HG03280 (cell line): ENCODE data around the gene PARD3B.

Source experiments
- ATAC-seq: cut with Tn5 transposase; IDR thresholded peaks from one replicate; pipeline ENCODE4 v1.9.1; 2021; ENCODE audit warnings: mild to moderate bottlenecking, moderate library complexity; ENCODE audit not compliant: unreplicated experiment

Gene PARD3B

GRCh38 chr2:204654669-204655068 is 109.4 kb downstream of the PARD3B start:
- ATAC-seq, result no peak

DNA sequence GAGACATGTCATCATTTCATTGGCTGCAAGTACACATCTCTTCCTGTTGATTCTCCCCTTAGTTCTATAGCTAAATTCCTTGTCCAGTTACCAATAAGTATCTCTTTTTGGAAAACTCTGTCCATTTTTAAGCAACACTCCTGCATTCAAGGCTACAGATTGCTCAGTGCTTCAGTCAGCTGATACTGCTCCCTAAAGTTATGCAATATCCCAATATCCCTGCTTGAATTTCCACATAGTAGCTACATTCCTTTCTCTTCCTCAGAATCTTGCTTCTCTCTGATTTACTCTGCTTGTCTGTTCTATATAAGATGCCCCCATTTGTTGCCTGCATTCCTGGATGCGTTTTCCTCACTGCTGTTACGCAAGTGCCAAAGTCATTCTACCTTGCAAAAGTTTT is 109.8 kb downstream of the PARD3B start:
- ATAC-seq, result no peak

DNA sequence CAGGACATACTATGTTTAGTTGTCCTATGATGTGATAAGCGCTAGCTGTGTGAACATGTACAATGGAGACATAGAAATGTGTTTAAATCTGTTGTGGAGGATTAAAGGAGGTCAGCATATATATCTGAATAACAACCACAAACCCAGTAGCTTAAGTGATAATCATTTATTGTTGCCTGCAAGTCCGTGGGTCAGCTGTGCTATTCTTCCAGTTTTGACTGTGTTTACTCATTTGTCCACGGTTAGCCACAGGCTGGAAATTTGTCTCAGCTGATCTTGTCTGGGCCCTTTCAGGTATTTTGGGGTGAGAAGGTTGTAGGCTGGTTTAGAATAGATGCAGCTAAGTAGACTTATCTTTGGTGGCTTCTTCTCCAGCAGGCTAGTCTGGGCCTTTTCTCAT is 110.4 kb downstream of the PARD3B start:
- no peak for ATAC-seq

GRCh38 chr2:204657024-204657423 is 111.7 kb downstream of the PARD3B start:
- no peak for ATAC-seq

DNA sequence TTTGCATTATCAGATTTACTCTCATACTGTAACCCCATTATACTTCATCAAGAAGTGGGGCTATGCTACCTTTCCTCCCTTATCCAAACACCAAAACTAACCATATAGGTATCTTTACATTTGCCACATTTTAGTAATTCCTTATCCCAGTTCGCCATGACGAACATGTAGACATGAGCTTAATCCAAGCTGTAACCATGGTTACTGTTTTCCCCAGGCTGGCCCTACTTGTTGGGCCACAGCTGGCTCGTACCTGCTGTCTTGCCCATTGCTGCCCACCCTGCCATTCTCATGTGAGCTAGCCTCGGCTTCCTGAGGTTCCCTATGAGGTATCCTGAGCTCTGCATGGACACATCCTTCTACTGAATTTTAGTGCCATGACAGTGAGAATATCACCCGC is 117.7 kb downstream of the PARD3B start:
- no peak for ATAC-seq

- ATAC-seq, result no peak
Measured at GRCh38 chr2:204663816-204664425, 118.6 kb downstream of the PARD3B start.

DNA sequence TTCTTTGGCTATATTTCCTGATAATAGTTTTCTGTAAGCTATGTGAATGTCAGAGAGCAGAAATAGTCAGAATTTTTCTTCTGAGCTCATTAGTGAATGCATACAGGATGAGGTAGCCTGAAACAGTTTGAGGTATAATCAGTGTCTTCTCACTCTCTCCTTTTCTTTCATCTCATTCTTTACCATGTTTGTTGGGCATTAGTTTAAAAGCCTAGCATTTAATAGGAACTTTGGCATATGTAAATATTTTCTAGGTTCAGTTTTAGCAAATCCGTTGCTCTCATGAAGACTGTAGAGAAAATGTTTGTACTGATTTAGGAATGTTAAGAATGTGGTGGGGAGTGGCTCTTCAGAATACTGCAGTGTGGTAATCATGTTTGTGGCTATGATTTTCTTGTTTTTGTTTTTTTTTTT is 119.4 kb downstream of the PARD3B start:
- ATAC-seq, result no peak

DNA sequence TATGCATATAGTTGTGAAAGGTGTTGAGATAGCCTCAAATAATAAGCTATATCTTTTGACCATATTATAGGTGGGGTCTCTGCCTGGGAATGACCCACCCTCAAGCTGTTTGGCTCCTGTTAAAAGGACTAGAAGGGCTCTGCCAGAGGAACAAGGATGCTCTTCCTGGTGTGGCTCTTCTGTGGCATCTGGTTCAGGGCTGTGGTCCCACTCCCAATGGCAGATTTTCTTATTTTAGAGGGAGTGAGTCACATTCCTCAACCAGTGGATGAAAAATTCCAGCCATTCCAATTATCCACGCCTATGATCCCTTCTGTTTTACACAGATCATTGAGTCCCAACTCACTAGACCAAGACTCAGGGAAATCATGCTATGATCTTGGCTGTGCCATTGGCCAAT is 119.9 kb downstream of the PARD3B start:
- ATAC-seq, result no peak

DNA sequence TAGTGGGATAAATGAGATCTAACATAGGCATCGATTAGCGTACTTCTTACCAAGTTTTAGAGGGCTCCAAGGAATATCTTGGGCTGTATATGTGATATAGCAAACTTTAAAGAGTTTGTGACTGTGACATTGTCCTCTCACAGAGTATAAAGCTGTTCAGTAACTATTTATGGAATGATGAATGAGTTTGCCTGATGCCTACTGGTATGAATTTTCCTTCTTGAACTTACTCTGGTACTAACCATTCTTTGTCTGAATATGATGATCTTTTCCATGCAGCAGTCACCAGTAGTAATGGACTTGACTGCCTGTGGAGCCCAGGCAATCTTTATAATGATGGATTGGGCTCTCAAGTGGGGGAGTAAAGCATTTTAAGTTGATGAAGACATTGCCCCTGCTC is 120.5 kb downstream of the PARD3B start:
- no peak for ATAC-seq

DNA sequence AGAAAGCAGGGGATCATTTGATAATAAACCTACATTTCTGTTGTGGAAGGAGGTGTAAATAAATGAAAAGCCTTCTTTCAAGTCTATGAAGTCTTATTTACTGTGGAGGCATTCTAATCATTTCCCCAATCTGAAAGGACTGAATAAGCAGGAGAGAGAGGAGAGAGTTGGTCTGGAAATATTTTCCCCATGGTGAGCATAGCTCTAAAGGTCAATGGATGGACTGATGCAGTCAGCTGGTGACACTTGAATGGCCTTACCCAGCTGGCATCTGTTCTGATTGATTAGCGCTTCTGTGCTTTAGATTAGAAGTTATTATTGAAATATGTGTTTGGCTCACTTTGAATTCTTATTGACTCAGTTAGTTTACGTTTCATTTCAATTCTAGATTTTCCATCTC is 122.7 kb downstream of the PARD3B start:
- ATAC-seq, result no peak

- ATAC-seq, result no peak
Measured at GRCh38 chr2:204669382-204669781, 124.1 kb downstream of the PARD3B start.

DNA sequence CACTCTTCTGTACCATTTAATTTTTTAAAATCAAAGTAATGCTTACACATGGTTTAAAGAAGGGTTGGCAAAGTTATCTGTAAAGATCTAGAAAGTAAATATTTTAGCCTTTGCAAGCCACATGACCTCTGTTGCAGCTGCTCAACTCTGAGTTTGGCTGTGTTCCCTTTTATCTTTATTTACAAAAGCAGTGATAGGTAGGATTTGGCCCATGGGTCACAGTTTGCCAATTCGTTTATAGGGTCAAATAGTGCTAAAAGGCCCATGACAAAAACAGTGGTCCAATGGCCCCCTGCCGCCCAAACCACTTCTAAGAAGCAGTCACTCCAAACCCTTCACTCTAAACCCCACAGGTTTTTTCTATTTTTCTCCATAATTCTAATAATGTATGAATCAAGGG is 124.8 kb downstream of the PARD3B start:
- ATAC-seq, result no peak

DNA sequence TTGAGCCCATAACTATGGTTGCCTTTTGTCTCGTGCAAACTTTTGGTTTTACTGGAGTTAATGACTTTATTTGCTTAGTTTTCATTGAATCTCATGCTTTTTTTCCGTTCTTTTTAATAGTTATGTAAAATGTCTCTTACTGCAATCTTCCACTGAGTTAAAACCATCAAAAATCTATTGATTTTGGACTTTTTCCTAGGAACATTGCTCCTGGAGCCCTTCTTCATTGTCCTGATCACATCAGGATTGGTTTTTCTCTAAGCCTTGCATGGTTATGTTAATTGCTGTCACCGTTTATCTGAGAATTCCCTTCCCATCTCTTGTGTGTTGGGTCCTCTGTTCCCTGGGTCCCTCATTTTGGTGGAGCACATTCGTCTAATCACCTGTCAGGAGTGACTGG is 125.5 kb downstream of the PARD3B start:
- no peak for ATAC-seq

GRCh38 chr2:204672772-204673171 is 127.5 kb downstream of the PARD3B start:
- no peak for ATAC-seq

DNA sequence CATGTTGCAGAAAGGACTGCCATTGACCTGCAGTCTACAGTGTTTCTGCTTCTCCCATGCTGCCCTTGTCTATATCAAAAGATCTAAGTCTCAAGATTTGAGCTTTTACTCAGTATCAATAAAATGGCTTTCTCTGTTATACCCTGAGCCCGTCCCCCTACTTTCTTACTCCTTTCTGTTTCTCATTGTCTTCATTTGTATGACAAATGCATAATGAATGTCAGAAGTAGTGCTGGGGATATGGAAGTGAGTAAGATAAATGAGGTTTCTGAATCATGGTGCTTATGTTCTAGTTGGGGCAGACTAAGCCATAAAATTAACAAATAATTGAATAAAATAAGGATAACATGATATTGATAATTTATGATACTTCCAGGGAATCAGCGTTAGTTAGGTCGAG is 128.6 kb downstream of the PARD3B start:
- no peak for ATAC-seq

DNA sequence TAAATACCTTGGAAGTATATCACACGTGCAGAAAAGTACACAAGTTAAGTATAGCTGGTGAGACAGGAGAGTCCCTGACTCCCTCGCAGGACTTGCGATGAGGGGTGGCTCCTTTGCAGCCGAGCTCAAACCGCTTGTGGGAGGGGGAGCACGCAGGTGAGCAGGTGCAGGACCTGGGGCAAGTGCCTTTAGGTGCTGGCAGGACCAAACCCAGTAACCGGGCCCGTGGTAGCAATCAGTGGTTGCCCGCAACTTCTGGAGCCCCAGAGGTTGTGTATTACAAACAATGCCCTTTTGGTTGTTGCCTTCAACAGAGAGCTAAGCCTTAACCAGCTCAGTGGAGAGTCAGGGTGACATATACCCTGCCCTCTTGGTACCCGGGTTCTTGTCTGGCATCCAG is 132.8 kb downstream of the PARD3B start:
- no peak for ATAC-seq

DNA sequence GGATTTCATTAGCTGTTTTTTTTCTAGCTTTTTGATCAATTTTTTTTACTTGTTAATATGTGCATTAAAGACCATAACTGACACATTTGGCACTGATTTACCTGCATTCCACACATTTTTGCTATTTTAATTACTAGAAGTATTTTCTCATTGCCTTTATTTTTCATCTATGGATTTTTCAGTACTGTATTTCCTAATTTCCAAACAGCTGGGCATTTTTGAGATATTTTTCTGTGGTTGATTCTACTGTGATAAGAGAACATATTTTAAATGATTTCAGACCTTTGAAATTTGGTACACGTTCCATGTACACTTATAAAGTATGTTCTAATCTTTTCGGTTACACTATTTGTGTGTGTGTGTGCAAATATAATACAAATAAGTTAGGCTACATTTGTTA is 135.3 kb downstream of the PARD3B start:
- no peak for ATAC-seq

GRCh38 chr2:204681412-204681811 is 136.1 kb downstream of the PARD3B start:
- no peak for ATAC-seq

DNA sequence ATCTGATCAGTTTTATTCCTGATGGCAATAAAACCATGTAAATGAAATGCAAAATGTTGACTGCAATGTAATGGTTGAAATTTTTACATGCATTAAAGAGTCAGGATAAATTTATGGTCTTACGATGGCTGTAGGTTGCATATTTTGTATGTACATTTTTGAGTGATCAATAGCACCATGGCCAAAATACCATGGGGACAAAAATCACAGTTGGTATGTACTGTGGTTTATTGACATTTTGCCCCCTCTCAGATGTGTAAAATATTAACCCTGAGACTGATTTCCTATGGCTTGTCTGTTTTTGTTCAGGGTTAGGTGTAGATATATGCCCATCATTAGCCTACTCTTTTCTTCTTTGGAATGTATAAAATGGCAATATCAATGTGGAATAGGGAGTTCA is 138.1 kb downstream of the PARD3B start:
- no peak for ATAC-seq

GRCh38 chr2:204686406-204686805 is 141.1 kb downstream of the PARD3B start:
- ATAC-seq, result no peak

- ATAC-seq, result no peak
Measured at GRCh38 chr2:204687776-204688175, 142.5 kb downstream of the PARD3B start.

GRCh38 chr2:204691911-204692510 is 146.7 kb downstream of the PARD3B start:
- ATAC-seq, result no peak

DNA sequence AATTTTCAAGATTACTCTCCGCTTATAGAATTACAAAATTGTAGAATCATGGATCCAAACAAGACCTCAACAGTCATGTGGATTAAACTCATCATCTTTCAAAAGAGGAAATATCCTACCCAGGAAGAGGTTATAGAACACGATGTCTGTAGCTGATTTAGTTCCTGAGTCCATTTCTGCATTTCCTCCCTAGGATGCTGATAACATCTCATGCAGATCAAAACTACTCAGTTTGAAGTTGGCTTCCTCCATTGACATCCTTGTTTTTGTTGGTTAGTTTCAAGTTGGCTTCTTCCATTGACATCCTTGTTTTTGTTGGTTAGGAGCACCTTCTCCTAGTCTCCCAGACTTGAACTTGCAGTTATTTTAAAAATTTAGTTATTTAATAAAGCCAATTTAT is 147.5 kb downstream of the PARD3B start:
- ATAC-seq, result no peak
